HS-5 (cell line): ENCODE results near the gene ZNF879.
A peak's percentile ranks its signal among the peaks of the same experiment; 100 is the strongest.

Source experiments
- DNase-seq: peaks from one replicate; pipeline ENCODE4 v3.0.0-alpha.2; 2012; ENCODE audit warnings: low read depth

Gene ZNF879

DNA sequence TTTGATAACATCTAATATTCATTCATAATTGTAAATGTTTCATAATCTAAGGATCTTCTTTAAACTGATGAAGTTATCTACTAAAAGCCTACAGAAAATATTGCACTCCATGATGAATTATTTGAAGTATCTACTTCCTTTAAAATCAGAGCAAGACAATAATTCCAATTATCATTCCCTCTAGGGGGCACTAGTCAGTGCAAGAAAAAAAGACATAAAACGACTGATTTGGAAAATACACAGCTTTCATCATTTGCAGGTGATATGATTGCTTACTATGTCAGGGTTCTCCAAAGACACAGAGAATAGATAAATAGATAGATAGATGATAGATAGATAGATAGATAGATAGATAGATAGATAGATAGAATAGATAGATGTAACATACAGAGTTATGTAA, 14.9 kb upstream of the ZNF879 start:
- no peak for DNase-seq

DNA sequence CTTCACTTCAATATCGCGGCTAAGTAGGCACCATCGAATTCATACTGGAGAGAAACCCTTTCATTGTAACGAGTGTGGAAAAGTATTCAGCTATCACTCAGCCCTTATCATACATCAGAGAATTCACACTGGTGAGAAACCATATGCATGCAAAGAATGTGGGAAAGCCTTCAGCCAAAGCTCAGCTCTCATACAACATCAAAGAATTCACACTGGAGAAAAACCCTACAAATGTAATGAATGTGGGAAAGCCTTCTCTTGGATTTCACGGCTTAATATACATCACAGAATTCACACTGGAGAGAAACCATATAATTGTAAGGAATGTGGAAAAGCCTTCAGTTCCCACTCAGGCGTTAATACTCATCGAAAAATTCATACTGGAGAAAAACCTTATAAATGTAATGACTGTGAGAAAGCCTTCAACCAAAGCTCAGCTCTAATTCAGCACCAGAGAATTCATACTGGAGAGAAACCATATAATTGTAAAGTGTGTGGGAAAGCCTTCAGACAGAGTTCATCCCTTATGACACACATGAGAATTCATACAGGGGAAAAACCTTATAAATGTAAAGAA, 9.5 kb downstream of the ZNF879 start:
- DNase-seq: no peak

DNA sequence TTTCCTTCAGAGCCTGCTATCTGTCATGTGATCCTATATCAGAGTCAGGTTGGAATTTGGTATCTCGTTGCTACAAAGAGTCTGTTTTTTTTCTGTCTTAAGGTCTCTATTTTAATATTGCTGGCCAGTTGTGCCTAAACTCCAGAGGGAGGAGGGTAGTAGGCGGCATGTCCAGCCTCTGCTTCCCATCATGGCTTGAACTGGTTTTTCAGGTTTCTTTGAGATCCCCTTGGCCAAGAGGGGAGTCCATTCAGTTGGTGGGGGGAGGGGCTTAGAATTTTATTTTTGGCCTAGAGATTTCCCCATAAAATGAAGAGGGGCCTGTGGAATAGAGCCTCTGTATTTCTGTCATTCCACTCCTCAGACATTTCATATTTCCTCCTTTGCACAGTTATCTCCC, 21.2 kb downstream of the ZNF879 start:
- DNase-seq: no peak

GRCh38 chr5:179051784-179052183, 28.2 kb downstream of the ZNF879 start:
- no peak for DNase-seq

- DNase-seq: no peak
Observed at GRCh38 chr5:179054036-179054785, 30.6 kb downstream of the ZNF879 start.

DNA sequence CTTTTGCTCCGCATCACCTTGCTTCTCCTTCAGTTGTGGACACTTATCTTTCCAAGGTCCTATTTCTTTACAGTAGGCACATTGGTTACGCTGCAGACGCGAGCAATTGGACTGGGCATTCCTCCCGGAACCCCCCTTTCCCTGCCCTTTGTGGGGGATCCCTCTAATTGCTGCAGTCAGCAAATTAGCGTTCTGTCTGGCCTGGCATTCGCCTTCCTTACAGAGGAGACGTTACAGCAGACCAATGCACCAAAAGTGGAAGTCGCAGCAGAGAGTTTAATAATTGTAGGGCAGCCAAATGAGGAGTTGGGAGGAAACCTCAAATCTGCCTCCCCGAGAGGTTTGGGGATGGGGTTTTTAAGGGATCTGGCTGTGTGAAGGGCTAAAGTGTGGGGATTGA, 31.3 kb downstream of the ZNF879 start:
- no peak for DNase-seq

- DNase-seq: no peak
Observed at GRCh38 chr5:179055436-179055835, 31.8 kb downstream of the ZNF879 start.

DNA sequence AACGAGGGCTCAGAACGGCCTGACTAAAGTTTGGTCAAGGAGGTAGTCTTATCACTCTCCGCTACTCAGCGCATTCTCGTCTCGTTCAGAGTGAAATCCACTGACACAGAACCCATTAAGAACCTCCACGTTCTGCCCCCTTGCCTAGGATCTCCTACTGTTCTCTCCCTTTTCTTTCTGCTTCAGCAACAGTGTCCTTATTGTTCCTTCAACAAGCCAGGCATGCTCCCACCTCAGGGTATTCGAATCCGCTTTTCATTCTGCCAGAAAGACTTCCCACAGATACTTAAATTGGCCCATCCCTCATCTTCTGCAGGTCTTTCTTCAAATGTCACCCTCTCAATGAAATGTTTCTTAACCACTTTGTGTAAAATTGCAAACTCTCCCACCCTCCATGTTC, 32.2 kb downstream of the ZNF879 start:
- no peak for DNase-seq

DNA sequence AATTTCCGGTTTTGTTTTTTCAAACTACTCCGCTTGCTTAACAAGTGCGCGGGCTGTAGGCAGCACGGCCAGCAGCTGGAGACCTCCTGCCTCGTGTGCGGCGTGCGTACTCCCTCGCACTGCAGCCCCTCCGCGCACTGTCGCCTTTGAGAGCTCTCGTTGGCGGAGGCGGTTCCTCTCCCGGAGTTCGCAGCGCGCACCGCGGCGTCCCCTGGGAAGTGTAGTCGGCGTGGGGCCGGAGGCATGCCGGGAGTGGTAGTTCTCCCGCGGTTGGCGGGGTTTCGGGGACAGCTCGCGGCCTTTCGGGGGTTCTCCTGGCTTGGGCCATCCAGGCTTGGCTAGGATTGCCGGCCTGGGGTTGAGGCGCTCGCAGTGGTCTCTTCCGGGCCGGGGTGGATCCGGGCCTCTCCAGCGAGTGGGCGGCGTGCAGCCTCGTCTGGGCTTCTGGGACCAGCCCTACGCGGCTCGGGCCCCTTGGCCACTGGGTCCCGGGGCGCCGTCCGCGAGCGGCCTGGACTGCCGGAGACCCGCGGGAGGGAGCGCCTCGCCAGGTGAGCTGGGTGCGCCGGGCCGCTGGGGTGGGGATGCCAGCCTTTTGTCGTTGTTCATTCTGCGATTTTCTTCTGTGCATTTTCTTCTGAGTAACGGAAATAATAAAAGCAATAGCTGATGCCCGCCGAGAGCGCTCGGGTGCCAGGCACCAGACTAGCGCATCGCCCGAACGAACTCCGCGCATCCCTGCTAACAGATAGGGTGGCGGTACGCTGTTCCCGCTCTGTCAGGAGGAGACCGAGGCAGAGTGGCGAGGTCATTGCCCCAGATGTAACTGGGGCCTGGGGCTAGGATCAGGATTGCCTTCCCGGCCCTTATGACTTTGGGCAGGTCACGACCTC, 36.8 kb downstream of the ZNF879 start, which contains the start of gene ZNF354C:
TSS of gene ZNF354C (plus strand) at position 258 of the 893 bp plus-strand sequence. CDS start 1,696 bp downstream, outside the sequence.
- peak; percentile 60 for DNase-seq

- DNase-seq: no peak
Observed at GRCh38 chr5:179061025-179061424, 37.4 kb downstream of the ZNF879 start.

DNA sequence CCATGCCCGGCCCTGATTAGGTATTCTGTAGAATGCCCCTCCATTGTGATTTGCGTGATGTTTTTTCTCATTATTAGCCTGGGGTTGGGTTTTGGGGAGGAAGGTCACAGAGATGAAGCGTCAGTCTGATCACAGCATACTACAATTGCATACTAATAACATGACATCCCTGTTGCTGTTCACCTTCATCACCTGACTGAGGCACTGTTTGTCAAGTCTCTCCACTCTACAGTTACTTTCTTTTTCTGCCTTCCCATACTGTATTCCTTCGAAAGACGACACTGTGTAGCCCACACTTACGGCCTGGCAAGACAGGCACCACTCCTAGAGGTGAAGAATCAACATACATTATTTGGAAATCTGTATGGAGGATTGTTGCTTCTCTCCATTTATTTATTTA, 42.1 kb downstream of the ZNF879 start:
- no peak for DNase-seq

DNA sequence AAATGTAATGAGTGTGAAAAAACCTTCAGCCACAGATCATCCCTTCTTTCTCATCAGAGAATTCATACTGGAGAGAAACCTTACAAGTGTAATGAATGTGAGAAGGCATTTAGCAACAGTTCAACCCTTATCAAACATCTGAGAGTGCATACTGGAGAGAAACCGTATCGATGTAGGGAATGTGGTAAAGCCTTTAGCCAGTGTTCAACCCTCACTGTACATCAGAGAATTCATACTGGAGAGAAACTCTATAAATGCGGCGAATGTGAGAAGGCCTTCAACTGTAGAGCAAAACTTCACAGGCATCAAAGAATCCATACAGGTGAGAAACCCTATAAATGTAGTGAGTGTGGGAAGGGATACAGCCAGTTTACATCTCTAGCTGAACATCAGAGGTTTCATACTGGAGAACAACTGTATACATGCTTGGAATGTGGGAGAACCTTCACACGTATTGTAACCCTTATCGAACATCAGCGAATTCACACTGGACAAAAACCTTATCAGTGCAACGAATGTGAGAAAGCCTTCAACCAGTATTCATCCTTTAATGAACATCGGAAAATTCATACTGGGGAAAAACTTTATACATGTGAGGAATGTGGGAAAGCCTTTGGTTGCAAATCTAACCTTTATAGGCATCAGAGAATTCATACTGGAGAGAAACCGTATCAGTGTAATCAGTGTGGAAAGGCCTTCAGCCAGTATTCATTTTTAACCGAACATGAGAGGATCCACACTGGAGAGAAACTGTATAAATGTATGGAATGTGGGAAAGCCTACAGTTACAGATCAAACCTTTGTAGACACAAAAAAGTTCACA, 55.8 kb downstream of the ZNF879 start:
- no peak for DNase-seq

GRCh38 chr5:179080724-179081123, 57.1 kb downstream of the ZNF879 start:
- no peak for DNase-seq
